ENCODE measurements around the gene MSLN.

Gene MSLN

GRCh38 chr16:725463-726187 is 34.9 kb upstream of the MSLN start:
- no peak overlapping the region for H3K4me3 ChIP-seq (ENCODE audit: low read depth, low read length)
- no peak for DNase-seq (ENCODE audit: low read depth)
- TF ChIP-seq POLR2A (IDR thresholded peaks at IDR 0.05; ENCODE audit: extremely low read depth, insufficient read length) (no peak), MYC (IDR thresholded peaks at IDR 0.05; ENCODE audit: low read depth, low read length) (no peak), MAX (IDR thresholded peaks at IDR 0.05; ENCODE audit: low read depth, low read length) (no peak), CTCF (IDR thresholded peaks at IDR 0.05; ENCODE audit: low read depth, low read length) (no peak)

- no peak overlapping the region for H3K4me3 ChIP-seq (ENCODE audit: low read depth, low read length)
- no peak for TF ChIP-seq MAX (IDR thresholded peaks at IDR 0.05; ENCODE audit: low read depth, low read length)
- no peak for TF ChIP-seq POLR2A (IDR thresholded peaks at IDR 0.05; ENCODE audit: extremely low read depth, insufficient read length)
- TF ChIP-seq CTCF (IDR thresholded peaks at IDR 0.05; ENCODE audit: low read depth, low read length) = no peak
- no peak for TF ChIP-seq MYC (IDR thresholded peaks at IDR 0.05; ENCODE audit: low read depth, low read length)
Observed at GRCh38 chr16:726188-726437, 34.4 kb upstream of the MSLN start.

GRCh38 chr16:726438-727290 is 33.9 kb upstream of the MSLN start, which contains the start of the genes CCDC78 and HAGHL:
CCDC78 (minus strand) TSS chr16:726443; CDS start chr16:726367, 76 bp downstream.
HAGHL (plus strand) TSS chr16:727106; CDS start chr16:727510, 404 bp downstream.
- DNase-seq (ENCODE audit: low read depth) = peak; percentile 80
- H3K4me3 ChIP-seq (ENCODE audit: low read depth, low read length) = peak within 1 kb of the TSS; percentile 69
- TF ChIP-seq CTCF (IDR thresholded peaks at IDR 0.05; ENCODE audit: low read depth, low read length) = no peak
- TF ChIP-seq POLR2A (IDR thresholded peaks at IDR 0.05; ENCODE audit: extremely low read depth, insufficient read length) = no peak
- 0 out of 2 replicates have a peak, but pooled peaks have one; percentile 34 for TF ChIP-seq MAX (IDR thresholded peaks at IDR 0.05; ENCODE audit: low read depth, low read length)
- TF ChIP-seq MYC (IDR thresholded peaks at IDR 0.05; ENCODE audit: low read depth, low read length) = no peak

More at GRCh38 chr16:726188-726437, 34.4 kb upstream of the MSLN start:
- peak; percentile 61 for DNase-seq (ENCODE audit: low read depth)

GRCh38 chr16:727291-727977 is 33.1 kb upstream of the MSLN start:
- peak overlapping the region; percentile 69 for H3K4me3 ChIP-seq (ENCODE audit: low read depth, low read length)
- peak; percentile 65 for DNase-seq (ENCODE audit: low read depth)
- TF ChIP-seq CTCF (IDR thresholded peaks at IDR 0.05; ENCODE audit: low read depth, low read length) (no peak), POLR2A (IDR thresholded peaks at IDR 0.05; ENCODE audit: extremely low read depth, insufficient read length) (peak; percentile 49), MYC (IDR thresholded peaks at IDR 0.05; ENCODE audit: low read depth, low read length) (peak; percentile 28; the same call in 1 of the 2 replicates), MAX (IDR thresholded peaks at IDR 0.05; ENCODE audit: low read depth, low read length) (peak; percentile 37; the same call in 1 of the 2 replicates)

- peak; percentile 97 for TF ChIP-seq MAX (IDR thresholded peaks at IDR 0.05; ENCODE audit: low read depth, low read length)
- peak; percentile 97 for TF ChIP-seq MYC (IDR thresholded peaks at IDR 0.05; ENCODE audit: low read depth, low read length)
- peak; percentile 35 for TF ChIP-seq POLR2A (IDR thresholded peaks at IDR 0.05; ENCODE audit: extremely low read depth, insufficient read length)
- no peak for TF ChIP-seq CTCF (IDR thresholded peaks at IDR 0.05; ENCODE audit: low read depth, low read length)
- peak overlapping the region; percentile 69 for H3K4me3 ChIP-seq (ENCODE audit: low read depth, low read length)
- peak; percentile 92 for DNase-seq (ENCODE audit: low read depth)
Observed at GRCh38 chr16:728131-728889, 32.2 kb upstream of the MSLN start.

Measured in NB4 (cell line).